ENCODE measurements around the gene TMOD2.
"Not testable (repeated sequence)": the region's sequence is repeated elsewhere in the genome, so short reads cannot be mapped to it uniquely, and the experiment has no call there.

Gene TMOD2

DNA sequence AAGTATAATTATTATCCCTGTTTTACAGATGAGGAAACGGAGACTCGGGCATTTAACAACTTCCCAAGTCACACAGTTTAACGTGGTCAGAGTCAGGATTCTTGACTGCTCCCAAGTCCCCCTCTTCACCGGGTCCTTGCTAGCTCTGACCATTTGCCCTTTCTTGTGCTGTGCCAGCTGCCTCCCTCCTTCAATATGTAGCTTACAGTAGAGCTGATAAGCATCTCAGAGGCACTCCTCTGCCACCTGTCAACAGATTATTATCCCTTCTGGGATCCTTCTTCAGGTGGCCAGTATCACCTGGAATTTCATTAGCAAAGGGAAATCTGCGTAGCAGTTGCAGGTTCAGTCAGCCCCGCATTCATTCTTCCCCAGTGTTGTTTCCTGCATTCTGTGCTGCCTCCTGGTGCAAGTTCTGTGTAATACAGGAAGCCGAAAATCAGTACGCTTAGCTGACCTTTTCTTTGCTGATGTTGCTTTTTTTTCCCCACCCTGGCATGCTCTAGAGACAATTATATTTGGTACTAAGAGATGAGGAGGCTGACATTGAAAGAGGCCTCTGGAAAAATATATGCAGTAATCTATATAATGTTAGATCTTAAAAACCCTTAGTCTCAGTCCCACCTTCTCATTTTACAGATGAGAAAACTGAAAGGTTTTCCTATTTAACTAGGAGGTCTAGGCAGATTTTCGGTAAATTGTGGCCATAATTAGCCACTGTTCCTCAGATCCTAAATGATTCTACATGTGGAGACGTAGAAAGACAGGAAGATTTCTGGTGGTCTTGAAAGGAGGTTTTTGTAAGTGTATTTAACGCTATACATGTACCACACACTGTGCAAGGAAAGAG, 24.8 kb downstream of the TMOD2 start:
- peak; percentile 43 to 65 for DNase-seq

DNA sequence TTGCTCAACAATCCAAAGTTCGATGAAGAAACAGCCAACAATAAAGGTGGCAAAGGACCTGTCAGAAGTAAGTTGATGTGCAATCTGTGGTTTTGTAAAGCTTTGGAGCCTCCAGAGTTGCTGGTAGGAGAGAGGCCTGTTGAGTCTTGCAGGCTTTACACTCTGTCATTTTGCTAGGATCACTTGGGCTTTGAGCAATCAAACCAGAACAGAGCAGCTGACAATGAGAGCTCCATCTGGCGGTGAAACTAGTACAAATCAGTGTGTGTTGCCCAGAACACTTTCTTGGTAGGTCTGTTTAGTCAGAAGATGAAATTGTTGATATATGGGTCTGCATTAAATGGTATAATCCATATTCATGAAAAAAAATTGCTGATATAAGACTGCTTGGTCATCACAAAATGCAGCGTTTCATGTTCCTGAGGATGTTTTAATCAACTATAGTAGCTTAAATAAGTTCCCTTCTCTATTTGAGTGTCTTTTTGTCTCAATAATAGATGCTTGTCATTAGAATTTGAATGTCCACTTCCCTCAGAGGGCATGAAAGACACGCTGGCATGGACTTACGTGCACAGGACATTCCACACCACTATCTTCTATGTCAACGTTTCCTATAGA, 25.7 kb downstream of the TMOD2 start:
- DNase-seq, result peak; percentile 55 to 72

DNA sequence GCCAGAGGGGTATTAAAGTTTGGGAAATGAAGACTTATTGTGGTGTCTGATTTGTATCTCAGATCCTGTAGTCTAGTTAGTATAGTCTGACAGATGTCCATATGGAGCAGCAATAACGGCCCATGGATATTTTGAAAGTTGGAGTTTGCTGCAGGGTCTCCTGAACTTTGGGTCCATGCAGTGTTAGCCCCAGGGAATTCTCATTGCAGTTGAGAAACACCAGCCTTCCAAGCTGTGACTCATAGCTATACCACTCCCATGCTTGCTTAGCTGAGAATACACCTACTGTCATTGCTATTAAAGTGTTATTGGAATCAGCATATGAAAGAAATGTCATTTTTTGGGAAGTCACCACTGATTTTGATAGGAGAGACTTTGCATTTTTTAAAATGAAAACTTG, 29.2 kb downstream of the TMOD2 start:
- no peak for DNase-seq

- no peak for DNase-seq
Measured at GRCh38 chr15:51781506-51781905, 30.1 kb downstream of the TMOD2 start.

DNA sequence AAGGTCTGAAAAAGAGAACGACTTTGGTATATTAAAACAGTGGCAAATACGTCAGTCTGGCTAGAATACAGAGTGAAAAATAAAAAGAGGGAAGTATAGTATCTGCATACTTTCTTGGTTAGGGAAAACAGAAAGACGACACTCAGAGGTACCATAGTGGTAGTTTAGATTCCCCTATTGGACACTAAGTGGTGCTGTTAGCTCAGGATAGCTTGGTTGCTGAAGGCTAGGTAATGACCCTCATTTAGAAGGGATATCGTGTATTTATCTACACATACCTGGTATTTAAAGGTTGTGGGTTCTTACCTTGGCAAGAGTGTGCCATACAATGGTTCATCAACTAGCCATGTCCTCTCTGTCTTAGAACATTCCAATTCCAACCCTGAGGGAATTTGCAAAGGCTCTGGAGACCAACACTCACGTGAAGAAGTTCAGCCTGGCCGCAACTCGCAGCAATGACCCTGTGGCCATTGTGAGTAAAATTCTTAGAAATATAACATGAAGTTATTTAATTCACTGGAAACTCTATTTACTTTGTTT, 31.0 kb downstream of the TMOD2 start:
- DNase-seq, result no peak

DNA sequence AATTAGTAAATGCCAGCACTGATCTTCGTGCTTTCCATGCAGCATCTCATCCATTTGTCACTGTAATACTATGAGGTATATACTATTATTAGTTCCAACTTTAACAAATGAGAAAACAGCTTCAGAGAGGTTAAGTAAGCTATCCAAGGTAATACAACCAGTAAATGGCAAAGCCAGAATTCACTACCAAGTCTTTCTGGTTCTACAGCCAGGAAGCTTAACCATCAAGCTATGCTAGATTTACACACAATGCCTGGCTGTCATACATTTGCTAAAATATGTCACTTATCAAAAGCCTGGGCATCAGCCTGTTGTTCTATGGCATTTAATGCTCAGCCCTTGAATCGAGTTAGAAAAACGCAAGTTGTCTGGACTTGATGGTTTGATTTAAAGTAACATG, 32.6 kb downstream of the TMOD2 start:
- DNase-seq, result no peak

DNA sequence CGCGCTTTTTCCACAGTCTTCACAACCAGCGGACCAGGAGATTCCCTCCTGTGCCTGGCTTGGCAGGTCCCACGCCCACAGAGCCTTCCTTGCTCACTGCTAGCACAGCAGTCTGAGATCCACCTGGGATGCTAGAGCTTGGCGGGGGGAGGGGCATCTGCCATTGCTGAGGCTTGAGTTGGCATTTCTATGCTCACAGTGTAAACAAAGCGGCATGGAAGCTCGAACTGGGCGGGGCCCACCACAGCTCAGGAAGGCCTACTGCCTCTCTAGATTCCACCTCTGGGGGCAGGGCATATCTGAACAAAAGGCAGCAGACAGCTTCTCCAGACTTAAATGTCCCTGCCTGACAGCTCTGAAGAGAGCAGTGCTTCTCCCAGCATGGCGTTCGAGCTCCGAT, 35.7 kb downstream of the TMOD2 start:
- DNase-seq, result not testable (repeated sequence)

- not testable (repeated sequence) for DNase-seq
Measured at GRCh38 chr15:51792474-51792873, 41.1 kb downstream of the TMOD2 start.

GRCh38 chr15:51793521-51794305, 42.3 kb downstream of the TMOD2 start:
- DNase-seq, result no peak

- no peak for DNase-seq
Measured at GRCh38 chr15:51796847-51797401, 45.5 kb downstream of the TMOD2 start.

GRCh38 chr15:51798281-51798680, 46.9 kb downstream of the TMOD2 start:
- no peak for DNase-seq

DNA sequence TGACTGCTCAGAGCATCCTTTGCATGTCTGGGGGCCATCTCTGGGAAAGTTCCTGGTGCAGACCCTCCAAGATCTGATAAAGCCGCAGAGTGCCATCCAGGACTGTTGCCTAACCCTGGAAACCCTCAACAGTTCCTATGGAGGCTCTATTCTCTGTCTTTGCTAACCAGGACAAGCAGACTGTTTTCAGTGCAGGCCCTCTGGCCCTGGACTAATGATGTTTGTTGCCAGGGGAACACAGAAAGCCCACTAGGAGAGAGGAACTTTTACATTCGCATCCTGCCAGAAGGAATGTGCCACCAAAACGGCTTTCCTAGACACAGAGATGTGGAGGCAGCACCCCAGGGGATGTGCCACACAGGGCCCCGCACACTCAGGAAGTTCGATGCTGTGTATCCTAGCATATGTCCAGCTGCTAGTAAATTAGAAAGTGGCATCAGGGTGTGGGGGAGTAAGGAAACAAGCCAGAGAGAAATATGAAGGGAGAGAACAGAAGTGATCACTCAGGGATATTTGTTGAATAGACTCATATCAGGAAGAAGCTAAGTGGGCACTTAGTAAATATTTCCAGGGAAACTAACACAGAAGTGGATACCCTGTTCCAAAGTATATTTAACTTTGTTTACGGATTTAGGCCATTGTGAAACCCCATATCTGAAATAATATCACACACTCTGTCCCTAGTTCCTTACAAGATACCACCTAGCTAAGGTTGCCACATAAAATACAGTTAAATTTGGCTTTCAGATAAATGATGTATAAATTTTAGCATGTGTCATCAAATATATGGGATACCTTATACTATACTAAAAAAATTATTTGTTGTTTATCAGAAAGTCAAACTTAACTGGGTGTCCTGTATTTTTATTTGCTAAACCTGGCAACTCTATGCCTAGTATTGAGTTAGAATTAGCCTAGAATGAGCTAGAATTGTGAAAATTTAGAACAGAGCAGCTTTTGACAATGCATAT, 48.2 kb downstream of the TMOD2 start:
- DNase-seq, result no peak

DNA sequence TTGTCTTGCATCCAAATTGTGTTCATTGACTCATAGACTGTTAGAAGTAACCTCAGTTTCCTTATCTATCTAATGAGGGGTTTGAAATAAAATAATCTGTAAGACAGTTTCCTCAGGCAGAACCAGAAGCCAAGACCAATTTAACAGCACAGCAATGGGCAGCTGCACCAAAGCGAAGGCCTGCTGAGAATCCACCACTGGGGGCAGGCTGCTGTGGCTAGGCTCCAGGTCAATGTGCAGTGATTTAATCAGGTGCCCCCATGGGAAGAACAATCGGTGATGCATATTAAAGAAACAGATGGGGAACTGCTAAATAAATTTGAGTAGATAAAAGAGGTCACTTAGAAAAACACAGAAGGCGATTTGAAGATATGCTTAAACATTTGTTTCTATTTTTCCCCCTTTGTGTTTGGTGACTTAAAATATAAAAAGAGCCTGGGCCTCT, 50.0 kb downstream of the TMOD2 start:
- DNase-seq, result no peak

DNA sequence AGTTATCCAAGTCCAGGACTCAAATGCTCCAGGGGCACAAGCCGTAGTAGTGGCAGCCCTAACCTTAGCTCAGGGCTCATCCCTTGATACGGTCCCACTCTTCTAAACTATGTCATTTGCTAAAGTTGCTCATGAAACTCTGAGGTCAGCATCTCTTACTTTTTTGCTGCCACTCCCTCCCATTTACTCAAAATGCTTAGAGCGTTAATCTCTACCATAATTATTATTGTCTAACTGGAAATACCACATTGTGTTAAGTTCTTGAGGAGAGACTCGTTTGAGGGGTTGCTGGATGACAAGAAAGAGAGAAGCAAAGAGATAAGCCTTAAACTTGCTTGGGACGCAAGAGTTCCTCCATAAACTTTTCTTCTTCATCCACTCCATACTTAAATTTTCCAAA, 51.2 kb downstream of the TMOD2 start:
- DNase-seq, result no peak

GRCh38 chr15:51803965-51804364, 52.6 kb downstream of the TMOD2 start:
- DNase-seq, result no peak

DNA sequence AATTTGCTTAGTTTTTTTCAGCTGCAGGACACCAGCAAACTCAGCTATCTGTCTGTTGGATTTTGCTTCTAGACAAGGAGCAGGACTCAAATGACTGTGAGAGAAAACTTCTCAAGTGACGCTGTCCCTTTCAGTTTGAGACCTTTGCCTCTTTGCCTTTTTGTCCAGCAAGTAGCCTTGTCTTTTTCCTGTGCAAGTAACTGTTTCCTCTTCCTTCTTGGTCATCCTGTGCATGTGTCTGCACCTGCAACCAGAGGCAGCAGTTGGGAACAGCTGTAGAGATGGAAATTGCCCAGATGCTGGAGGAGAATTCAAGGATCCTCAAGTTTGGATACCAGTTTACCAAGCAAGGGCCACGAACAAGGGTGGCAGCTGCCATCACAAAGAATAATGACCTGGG, 54.7 kb downstream of the TMOD2 start:
- DNase-seq, result no peak

GRCh38 chr15:51809457-51809856, 58.1 kb downstream of the TMOD2 start:
- no peak for DNase-seq

- DNase-seq, result no peak
Measured at GRCh38 chr15:51812598-51812997, 61.2 kb downstream of the TMOD2 start.

GRCh38 chr15:51814606-51815005, 63.2 kb downstream of the TMOD2 start:
- DNase-seq, result no peak

- DNase-seq, result no peak
Measured at GRCh38 chr15:51816611-51817010, 65.2 kb downstream of the TMOD2 start.

GRCh38 chr15:51818150-51818549, 66.8 kb downstream of the TMOD2 start:
- DNase-seq, result no peak

DNA sequence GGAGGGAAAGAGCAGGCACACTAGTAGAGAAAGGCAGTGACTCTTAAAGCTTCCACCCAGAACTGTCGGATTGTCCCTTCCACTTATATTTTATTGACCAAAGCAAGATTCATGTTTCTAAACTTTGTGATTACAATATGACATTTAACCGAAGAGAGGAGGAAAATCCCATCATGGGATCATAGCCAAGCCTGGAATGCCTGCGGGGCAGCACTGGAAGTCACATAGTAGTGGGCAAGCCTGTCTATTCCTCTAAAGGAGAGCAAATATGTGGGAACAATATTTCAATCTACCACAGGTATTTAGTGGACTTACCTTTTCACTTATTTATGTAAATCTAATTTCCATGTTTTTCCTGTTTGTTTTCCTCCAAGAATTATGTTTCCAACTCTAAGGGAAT, 74.3 kb downstream of the TMOD2 start:
- no peak for DNase-seq
